Loucy (cell line): ENCODE results near the gene GIN1.

Experiments used
- H2AFZ ChIP-seq: fragments of 200-600 bp; sonication (generic); 2 replicates; pipeline ENCODE4 v1.6.0; 2016; ENCODE audit warnings: antibody characterized with exemption, mild to moderate bottlenecking, low read length, moderate library complexity
- H3F3A ChIP-seq: fragments of 200-600 bp; 2 replicates; pipeline ENCODE4 v1.6.0; 2016; ENCODE audit warnings: antibody characterized with exemption, low read depth, mild to moderate bottlenecking
- H3K27me3 ChIP-seq: fragments of 200-600 bp; sonication (generic); 2 replicates; pipeline ENCODE4 v1.6.1; 2014; ENCODE audit warnings: low read length, mild to moderate bottlenecking; ENCODE audit not compliant: insufficient read depth, poor library complexity, severe bottlenecking
- H3K36me3 ChIP-seq: fragments of 200-600 bp; sonication (generic); 2 replicates; pipeline ENCODE4 v1.6.1; 2016; ENCODE audit warnings: low read length; ENCODE audit not compliant: insufficient read depth
- H3K4me1 ChIP-seq: fragments of 200-600 bp; sonication (generic); 2 replicates; pipeline ENCODE4 v1.5.1; 2014; ENCODE audit warnings: low read length, mild to moderate bottlenecking; ENCODE audit not compliant: insufficient read depth, poor library complexity, severe bottlenecking
- H3K4me2 ChIP-seq: fragments of 200-600 bp; sonication (generic); 2 replicates; pipeline ENCODE4 v1.6.0; 2014; ENCODE audit warnings: antibody characterized with exemption, low read length, low read depth, mild to moderate bottlenecking; ENCODE audit not compliant: poor library complexity, severe bottlenecking
- H3K4me3 ChIP-seq: fragments of 200-600 bp; sonication (generic); 2 replicates; pipeline ENCODE4 v1.5.1; 2014; ENCODE audit warnings: low read length, mild to moderate bottlenecking, mixed read lengths; ENCODE audit not compliant: poor library complexity, severe bottlenecking
- H3K79me2 ChIP-seq: fragments of 200-600 bp; sonication (generic); 2 replicates; pipeline ENCODE4 v1.6.1; 2014; ENCODE audit warnings: low read length; ENCODE audit not compliant: insufficient read depth
- H3K9ac ChIP-seq: fragments of 200-600 bp; sonication (generic); 2 replicates; pipeline ENCODE4 v1.6.0; 2014; ENCODE audit warnings: mild to moderate bottlenecking, low read depth, low read length, moderate library complexity; ENCODE audit not compliant: poor library complexity, severe bottlenecking
- H3K9me2 ChIP-seq: fragments of 200-600 bp; sonication (generic); replicated peaks from 2 replicates; pipeline ENCODE4 v1.6.1; 2016; ENCODE audit warnings: low read depth, low read length, mixed read lengths
- H3K9me3 ChIP-seq: fragments of 200-600 bp; sonication (generic); 2 replicates; pipeline ENCODE4 v1.6.1; 2014; ENCODE audit warnings: mild to moderate bottlenecking, antibody characterized with exemption, low read length, low read depth; ENCODE audit not compliant: insufficient read depth
- H4K20me1 ChIP-seq: fragments of 200-600 bp; sonication (generic); 2 replicates; pipeline ENCODE4 v1.6.0; 2014; ENCODE audit warnings: antibody characterized with exemption, low read length, mild to moderate bottlenecking; ENCODE audit not compliant: insufficient read depth, poor library complexity, severe bottlenecking
- EZH2phosphoT487 ChIP-seq: fragments of 200-600 bp; IDR thresholded peaks from 2 replicates; pipeline ENCODE4 v1.6.1; 2018; ENCODE audit warnings: antibody characterized with exemption, mild to moderate bottlenecking, moderate library complexity, borderline replicate concordance
- TF ChIP-seq, protein P1 (sequence below): fragments of 200-600 bp; sonication (generic); conservative IDR thresholded peaks from 2 replicates; pipeline ENCODE4 v1.5.1; 2014; ENCODE audit warnings: mild to moderate bottlenecking, antibody characterized with exemption, low read length

Gene GIN1

DNA sequence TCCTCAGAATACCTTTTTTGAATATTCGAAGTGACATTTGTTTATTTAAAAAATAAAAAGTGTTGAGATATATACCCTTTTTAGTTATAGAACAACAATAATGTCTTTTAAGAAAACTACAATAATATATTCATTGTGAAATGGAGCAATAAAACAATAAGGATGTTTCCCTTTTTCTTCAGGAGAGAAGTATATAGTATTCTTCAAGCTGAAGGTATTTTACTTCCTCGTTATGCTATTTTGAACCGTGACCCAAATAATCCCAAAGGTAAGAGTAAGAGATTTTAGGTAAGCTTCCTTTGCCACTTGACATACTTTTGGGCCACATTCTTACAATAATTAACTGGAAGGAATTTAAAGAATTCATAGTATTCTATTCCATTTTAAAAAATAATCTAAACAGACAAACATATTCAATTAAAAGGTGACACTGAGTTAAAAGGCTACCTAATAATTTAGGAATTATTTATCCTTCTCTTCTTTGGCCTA, 18.3 kb upstream of the GIN1 start:
- Histone ChIP-seq H3K36me3 (no peaks in the 10 kb centered on the region), H3F3A (no peaks in the 10 kb centered on the region)

GRCh38 chr5:103135461-103135860, 15.5 kb upstream of the GIN1 start:
- Histone ChIP-seq H3K79me2 (no peaks in the 10 kb centered on the region), H3K9me3 (no peaks in the 10 kb centered on the region), H3K9me2 (no peaks in the 10 kb centered on the region), H3K9ac (no peak overlapping the region), H3F3A (no peaks in the 10 kb centered on the region), H3K4me3 (no peak overlapping the region), H3K4me1 (no peaks in the 10 kb centered on the region), H4K20me1 (no peaks in the 10 kb centered on the region), H2AFZ (no peak overlapping the region), H3K27me3 (no peaks in the 10 kb centered on the region), H3K36me3 (no peaks in the 10 kb centered on the region), H3K4me2 (no peak overlapping the region)
- no peak for TF ChIP-seq EZH2phosphoT487
- TF ChIP-seq, protein P1, sequence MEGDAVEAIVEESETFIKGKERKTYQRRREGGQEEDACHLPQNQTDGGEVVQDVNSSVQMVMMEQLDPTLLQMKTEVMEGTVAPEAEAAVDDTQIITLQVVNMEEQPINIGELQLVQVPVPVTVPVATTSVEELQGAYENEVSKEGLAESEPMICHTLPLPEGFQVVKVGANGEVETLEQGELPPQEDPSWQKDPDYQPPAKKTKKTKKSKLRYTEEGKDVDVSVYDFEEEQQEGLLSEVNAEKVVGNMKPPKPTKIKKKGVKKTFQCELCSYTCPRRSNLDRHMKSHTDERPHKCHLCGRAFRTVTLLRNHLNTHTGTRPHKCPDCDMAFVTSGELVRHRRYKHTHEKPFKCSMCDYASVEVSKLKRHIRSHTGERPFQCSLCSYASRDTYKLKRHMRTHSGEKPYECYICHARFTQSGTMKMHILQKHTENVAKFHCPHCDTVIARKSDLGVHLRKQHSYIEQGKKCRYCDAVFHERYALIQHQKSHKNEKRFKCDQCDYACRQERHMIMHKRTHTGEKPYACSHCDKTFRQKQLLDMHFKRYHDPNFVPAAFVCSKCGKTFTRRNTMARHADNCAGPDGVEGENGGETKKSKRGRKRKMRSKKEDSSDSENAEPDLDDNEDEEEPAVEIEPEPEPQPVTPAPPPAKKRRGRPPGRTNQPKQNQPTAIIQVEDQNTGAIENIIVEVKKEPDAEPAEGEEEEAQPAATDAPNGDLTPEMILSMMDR: no peak

More for the DNA sequence above, 18.3 kb upstream of the GIN1 start:
- no peak overlapping the region for H3K9ac ChIP-seq
- no peaks in the 10 kb centered on the region for H3K79me2 ChIP-seq
- H3K4me3 ChIP-seq: no peak overlapping the region
- no peaks in the 10 kb centered on the region for H3K4me1 ChIP-seq
- H3K27me3 ChIP-seq: no peaks in the 10 kb centered on the region
- no peaks in the 10 kb centered on the region for H3K9me3 ChIP-seq
- no peak overlapping the region for H3K4me2 ChIP-seq
- H3K9me2 ChIP-seq: no peaks in the 10 kb centered on the region
- H2AFZ ChIP-seq: no peak overlapping the region
- no peaks in the 10 kb centered on the region for H4K20me1 ChIP-seq
- TF ChIP-seq EZH2phosphoT487: no peak
- TF ChIP-seq, protein P1: no peak

DNA sequence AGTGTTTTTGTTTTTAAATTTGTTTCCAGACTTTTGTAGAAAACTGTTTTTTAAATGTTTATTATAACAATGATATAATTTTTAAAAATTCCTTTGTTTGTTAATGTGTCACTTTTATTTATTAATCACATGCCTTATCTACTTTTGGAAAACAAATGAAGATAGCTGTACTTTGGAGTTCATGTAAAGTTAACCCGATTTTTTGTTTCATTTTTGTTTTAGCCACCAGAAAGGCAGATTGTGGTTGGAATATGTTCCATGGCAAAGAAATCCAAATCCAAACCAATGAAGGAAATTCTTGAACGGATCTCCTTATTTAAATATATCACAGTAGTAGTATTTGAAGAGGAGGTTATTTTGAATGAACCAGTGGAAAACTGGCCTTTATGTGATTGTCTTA, 13.3 kb upstream of the GIN1 start:
- no peak overlapping the region for H3K9ac ChIP-seq
- no peak overlapping the region for H3K4me3 ChIP-seq
- no peaks in the 10 kb centered on the region for H4K20me1 ChIP-seq
- no peaks in the 10 kb centered on the region for H3K79me2 ChIP-seq
- no peak overlapping the region for H2AFZ ChIP-seq
- no peaks in the 10 kb centered on the region for H3K27me3 ChIP-seq
- no peaks in the 10 kb centered on the region for H3K9me2 ChIP-seq
- H3K9me3 ChIP-seq: no peaks in the 10 kb centered on the region
- no peaks in the 10 kb centered on the region for H3F3A ChIP-seq
- H3K4me2 ChIP-seq: no peak overlapping the region
- H3K36me3 ChIP-seq: no peaks in the 10 kb centered on the region
- no peaks in the 10 kb centered on the region for H3K4me1 ChIP-seq
- TF ChIP-seq, protein P1: no peak
- no peak for TF ChIP-seq EZH2phosphoT487
